ENCODE results near the gene IL1B.

GRCh38 chr2:112864072-112864471, 27.5 kb upstream of the IL1B start:
- no peak for TF ChIP-seq POLR2A (IDR thresholded peaks at IDR 0.05)
- TF ChIP-seq CTCF (IDR thresholded peaks at IDR 0.05) = no peak
- no peak for TF ChIP-seq EP300 (IDR thresholded peaks at IDR 0.05)
- no peak for TF ChIP-seq POLR2AphosphoS5 (IDR thresholded peaks at IDR 0.05)

All from upper lobe of left lung (tissue), 4 donors.